Activated naive CD8-positive, alpha-beta T cell treated with anti-CD3 and anti-CD28 coated beads, Interleukin-2, amount 50 U/mL, for 16 hours (primary cell): Measurements from ENCODE around the gene CRYGN.

Source experiments
- DNase-seq: peaks from one replicate; pipeline ENCODE4 v3.0.0-alpha.2; 2020; ENCODE audit warnings: low read depth, low spot score

Gene CRYGN, protein sequence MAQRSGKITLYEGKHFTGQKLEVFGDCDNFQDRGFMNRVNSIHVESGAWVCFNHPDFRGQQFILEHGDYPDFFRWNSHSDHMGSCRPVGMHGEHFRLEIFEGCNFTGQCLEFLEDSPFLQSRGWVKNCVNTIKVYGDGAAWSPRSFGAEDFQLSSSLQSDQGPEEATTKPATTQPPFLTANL

GRCh38 chr7:151439855-151440798 is at the start of gene CRYGN:
Gene CRYGN, minus strand, starts transcription at chr7:151440141. Its CDS starts 224 bp downstream, at chr7:151439917.
- DNase-seq = no peak

DNA sequence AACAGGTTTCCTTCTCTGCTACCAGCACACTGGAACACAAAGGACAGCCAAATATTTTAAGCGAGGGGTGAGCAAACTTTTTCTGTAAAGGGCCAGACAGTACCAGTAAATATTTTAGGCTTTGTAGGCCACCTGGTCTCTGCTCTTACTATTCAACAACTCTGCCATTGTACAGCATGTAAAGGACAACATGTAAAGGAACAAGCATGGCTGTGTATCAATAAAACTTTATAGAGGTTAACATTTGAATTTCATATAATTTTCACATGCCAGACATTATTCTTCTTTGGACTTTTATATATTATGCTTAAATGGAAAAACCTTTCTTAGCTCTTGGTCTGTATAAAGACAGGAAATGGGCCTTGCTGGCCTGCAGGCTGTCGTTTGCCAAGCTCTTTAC is 49.6 kb upstream of the CRYGN start:
- no peak for DNase-seq

GRCh38 chr7:151488096-151488495 is 48.2 kb upstream of the CRYGN start:
- no peak for DNase-seq

- DNase-seq = no peak
Measured at GRCh38 chr7:151487228-151487627, 47.3 kb upstream of the CRYGN start.

GRCh38 chr7:151486074-151486473 is 46.1 kb upstream of the CRYGN start:
- DNase-seq = no peak

DNA sequence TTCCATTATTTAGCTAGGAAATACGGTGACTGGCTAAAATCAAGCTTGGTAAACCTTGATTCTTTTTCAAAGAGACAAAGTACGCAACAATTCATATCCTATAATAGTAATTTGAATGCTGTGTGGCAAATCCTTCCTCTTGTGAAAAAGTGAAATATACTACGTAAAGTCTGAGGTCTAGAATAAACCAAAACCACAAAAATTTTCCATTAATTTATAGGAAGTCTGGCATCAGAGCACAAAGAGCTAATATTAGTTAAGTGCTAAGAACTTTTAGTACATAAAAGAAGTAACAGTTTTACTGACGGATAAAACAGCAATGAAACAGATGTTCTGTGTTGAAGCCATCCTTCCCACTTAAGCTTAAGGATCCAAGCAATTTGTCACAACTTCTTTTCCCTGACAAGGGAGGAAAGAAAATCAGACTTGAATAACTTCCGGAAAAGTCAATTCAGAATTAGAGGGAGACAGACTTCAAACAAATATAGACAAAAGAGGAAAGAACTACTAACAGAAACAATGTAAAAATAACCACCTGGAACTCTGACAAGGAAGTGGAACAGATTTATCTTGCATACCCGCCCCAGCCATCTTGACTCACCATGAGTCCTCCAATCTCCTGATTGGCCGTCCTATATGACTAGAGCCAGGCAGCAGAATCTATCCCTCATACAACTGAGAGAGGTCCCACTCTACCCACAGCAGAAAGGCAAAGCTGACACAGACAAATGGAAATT is 45.2 kb upstream of the CRYGN start:
- DNase-seq = no peak

- no peak for DNase-seq
Measured at GRCh38 chr7:151483711-151483983, 43.7 kb upstream of the CRYGN start.

DNA sequence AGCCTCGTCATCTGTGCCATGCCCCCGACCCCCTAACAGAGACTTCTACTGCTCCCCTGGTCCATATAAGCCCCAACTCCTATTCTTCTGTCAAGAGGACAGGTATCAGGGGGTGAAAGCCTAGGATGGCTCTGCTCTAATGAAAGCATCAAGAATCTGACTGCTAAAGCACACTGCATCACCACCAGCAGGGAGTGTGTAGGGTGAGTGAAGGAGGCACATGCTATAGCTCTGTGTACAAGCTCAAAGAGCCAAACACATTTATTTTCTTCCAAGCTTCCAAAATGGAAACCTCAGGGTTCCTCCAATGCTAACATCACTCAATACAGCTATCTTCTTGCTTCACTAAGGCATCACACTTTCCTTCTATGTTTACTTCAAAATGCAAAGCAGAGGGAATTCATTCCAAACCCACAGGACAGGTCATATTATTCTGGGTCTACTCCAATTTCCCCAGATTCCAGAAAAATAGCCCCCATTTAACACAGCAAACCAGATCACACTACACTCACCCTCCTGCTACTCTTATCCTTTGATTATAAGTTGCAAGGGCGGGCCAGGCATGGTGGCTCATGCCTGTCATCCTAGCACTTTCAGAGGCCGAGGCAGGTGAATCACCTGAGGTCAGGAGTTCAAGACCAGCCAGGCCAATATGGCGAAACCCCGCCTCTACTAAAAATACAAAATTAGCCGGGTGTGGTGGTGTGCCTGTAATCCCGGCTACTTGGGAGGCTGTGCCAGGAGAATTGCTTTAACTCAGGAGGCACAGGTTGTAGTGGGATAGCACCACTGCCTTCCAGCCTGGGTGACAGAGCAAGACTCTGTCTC is 43.2 kb upstream of the CRYGN start:
- DNase-seq = no peak

- no peak for DNase-seq
Measured at GRCh38 chr7:151481650-151482505, 41.9 kb upstream of the CRYGN start.

GRCh38 chr7:151477867-151478266 is 37.9 kb upstream of the CRYGN start:
- DNase-seq = no peak

DNA sequence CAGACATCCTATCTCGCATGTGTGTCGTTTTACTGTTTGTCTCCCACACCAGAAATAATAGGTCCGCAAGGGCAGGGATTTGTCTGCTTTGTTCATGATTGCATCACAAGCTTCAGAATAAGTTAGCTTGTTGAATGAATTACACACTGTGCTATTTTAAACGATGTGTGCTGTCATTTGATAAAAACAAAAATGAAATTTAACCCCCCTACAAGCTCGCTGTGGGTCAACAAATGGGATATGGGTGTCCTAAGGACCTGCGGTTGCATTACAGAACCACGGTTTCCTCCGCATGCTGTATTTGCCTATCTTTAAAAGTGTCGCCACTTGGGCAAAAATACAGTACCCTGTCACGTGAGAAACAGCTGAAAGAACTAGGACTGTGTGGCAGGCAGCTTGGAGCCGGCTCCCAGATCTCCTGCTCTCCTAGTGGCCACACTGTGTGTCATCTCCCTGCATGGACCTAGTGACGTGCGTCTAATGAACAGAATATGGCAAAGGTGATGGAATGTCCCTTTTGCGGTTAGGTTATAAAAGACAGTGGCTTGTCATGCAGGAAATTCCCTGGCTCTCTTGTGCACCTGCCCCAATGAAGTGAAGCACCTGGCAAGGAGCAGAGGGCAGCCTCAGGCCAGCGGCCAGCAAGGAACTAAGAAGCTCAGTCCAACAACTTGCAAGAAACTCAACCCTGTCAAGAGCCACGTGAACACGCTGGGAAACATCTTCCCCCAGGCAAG is 32.9 kb upstream of the CRYGN start:
- DNase-seq = no peak

- DNase-seq = no peak
Measured at GRCh38 chr7:151470711-151471110, 30.8 kb upstream of the CRYGN start.

DNA sequence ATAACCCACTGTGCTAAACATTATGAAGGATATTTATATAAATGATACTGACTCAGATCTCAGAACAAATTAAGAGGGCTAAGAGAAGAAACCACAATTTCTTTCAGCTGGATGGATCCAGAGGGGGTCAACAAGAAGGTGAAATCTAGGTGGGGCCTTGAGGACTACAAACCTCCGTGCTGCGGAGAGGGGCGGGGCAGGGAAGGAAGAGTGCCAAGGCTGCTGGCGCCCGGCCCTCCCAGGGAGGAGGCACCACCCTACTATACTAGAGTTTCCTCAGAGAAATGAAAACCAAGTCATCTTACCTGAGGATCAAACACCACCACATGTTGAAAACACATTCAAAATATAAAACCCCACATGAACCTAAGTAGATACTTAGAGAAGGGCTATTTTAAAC is 29.3 kb upstream of the CRYGN start:
- DNase-seq = no peak

- DNase-seq = no peak
Measured at GRCh38 chr7:151468217-151469018, 28.5 kb upstream of the CRYGN start.

DNA sequence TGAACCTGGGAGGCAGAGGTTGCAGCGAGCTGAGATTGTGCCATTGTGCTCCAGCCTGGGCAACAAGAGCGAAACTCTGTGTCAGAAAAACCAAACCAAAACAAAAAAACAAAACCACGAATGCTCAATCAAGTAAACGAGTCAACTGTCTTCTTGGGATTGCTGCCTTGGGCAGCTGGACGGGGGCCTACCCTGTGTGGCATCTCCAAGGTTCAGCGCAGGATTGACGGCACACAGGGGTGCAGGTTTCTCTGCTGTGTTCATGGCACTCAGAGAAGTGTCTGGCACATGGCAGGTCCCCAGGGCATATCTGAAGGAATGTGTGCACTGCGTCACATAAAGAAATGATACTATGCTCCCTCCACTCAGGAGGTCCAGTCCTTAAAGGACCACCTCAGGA is 25.2 kb upstream of the CRYGN start:
- no peak for DNase-seq

- no peak for DNase-seq
Measured at GRCh38 chr7:151462306-151462779, 22.4 kb upstream of the CRYGN start.

GRCh38 chr7:151461942-151462230 is 21.9 kb upstream of the CRYGN start:
- no peak for DNase-seq

- no peak for DNase-seq
Measured at GRCh38 chr7:151461096-151461941, 21.4 kb upstream of the CRYGN start.
